Esophagus squamous epithelium (tissue), 4 donors: ENCODE measurements around the gene RSPO4.

ENCODE experiments used
- CTCF ChIP-seq, 6 experiments: fragments of 450-650 bp in 4 of 6; fragments of 200-600 bp in 2 of 6; sonication (generic) in 2 of 6; IDR thresholded peaks; one replicate each; pipeline ENCODE4 v1.5.1; 2016 to 2019; ENCODE audit warnings: antibody characterized with exemption in 6 of 6, mild to moderate bottlenecking in 4 of 6, moderate library complexity in 4 of 6
- POLR2A ChIP-seq, 4 donors: fragments of 450-650 bp; IDR thresholded peaks; one replicate each; pipeline ENCODE4 v1.6.1; 2017; ENCODE audit warnings: antibody characterized with exemption in 4 of 4, mild to moderate bottlenecking in 4 of 4, moderate library complexity in 3 of 4

GRCh38 chr20:1041845-1042390 is 39.8 kb upstream of the RSPO4 start:
- TF ChIP-seq CTCF (IDR thresholded peaks at IDR 0.05): no peak
- TF ChIP-seq POLR2A (IDR thresholded peaks at IDR 0.05): no peak
